MCF 10A (cell line): ENCODE measurements around the gene IMMP2L. TPM values are rescaled to one million over a fixed set of nuclear protein-coding genes. Genes with fewer than 3 reads are reported as not detected.

ENCODE experiments used
- BruUV-seq: library from RNA; stranded (reverse); fragments of 400-500 nt; replicated peaks from 2 replicates; lab custom pipeline; 2021; lab: Mats Ljungman, UMichigan
- CTCF ChIA-PET: fragments of 300-600 bp; sonication (Branson Sonifier 250); formaldehyde crosslinking; extraction: SDS; loops from one replicate; lab custom pipeline; 2021; ENCODE audit warnings: antibody characterized with exemption, inconsistent platforms; lab: Yijun Ruan, JAX
- POLR2A ChIA-PET: fragments of 300-600, 350-650 bp; sonication (Branson Sonifier 250); formaldehyde crosslinking; extraction: SDS; loops from one replicate; lab custom pipeline; 2020; ENCODE audit warnings: antibody characterized with exemption, inconsistent platforms; lab: Yijun Ruan, JAX
- DNase-seq: peaks from one replicate; pipeline ENCODE4 v3.0.0-alpha.2; 2018; ENCODE audit not compliant: unreplicated experiment
- H3K27ac Mint-ChIP-seq: one replicate; pipeline ENCODE4 v1.8.0; 2022; ENCODE audit warnings: mild to moderate bottlenecking, low read depth, mixed read lengths; ENCODE audit not compliant: unreplicated experiment
- H3K27me3 Mint-ChIP-seq: one replicate; pipeline ENCODE4 v1.8.0; 2022; ENCODE audit warnings: mixed read lengths; ENCODE audit not compliant: insufficient read depth, unreplicated experiment
- H3K36me3 Mint-ChIP-seq: one replicate; pipeline ENCODE4 v1.8.0; 2022; ENCODE audit warnings: mild to moderate bottlenecking, moderate library complexity, mixed read lengths; ENCODE audit not compliant: insufficient read depth, unreplicated experiment
- H3K4me1 Mint-ChIP-seq: one replicate; pipeline ENCODE4 v1.8.0; 2022; ENCODE audit warnings: mixed read lengths; ENCODE audit not compliant: insufficient read depth, unreplicated experiment
- H3K4me3 Mint-ChIP-seq: one replicate; pipeline ENCODE4 v1.8.0; 2022; ENCODE audit warnings: mild to moderate bottlenecking, moderate library complexity, mixed read lengths; ENCODE audit not compliant: unreplicated experiment
- H3K9me3 Mint-ChIP-seq: one replicate; pipeline ENCODE4 v1.8.0; 2022; ENCODE audit warnings: mixed read lengths; ENCODE audit not compliant: unreplicated experiment
- intact Hi-C: fragments of 100-400 bp; cut with micrococcal nuclease; formaldehyde crosslinking; loops from 2 replicates; pipeline ENCODE4 v1.14.1; 2022
- total RNA-seq: library from RNA; stranded (reverse); gene quantifications from 2 replicates; pipeline ENCODE4 v1.2.3, GENCODE V29; 2022
- TF ChIP-seq, protein P1 (sequence below): fragments of 200-600 bp; IDR thresholded peaks from one replicate; pipeline ENCODE4 v1.8.0; 2022; ENCODE audit warnings: antibody characterized with exemption, mild to moderate bottlenecking; ENCODE audit not compliant: unreplicated experiment

IMMP2L gene
- total RNA-seq, 1 experiment from 2014 or later = 23.7 TPM

DNA sequence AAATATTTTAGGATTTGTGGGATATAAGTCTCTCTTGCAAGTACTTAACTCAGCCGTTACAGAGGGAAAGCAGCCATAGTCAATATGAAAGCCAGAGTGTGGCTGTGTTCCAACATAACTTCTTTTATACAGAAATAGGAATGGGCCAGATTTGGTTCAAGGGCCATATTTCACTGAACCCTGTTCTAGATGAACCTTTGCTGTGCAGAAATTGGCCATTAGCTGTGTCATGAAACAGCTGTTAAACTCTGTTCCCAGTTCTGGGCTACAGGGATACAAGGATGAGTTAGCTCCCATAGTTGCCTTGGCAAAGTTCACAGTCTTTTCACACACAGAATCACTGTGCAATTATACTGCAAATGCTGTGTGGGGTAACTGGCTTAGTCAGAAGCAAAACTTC, 685.3 kb downstream of the IMMP2L start:
- ChIA-PET POLR2A (no interaction called here), CTCF (no interaction called here)
- intact Hi-C loops = no loop called here
- no peaks in the 10 kb centered on the region for H3K36me3 Mint-ChIP-seq
- BruUV-seq = no TSS peak
- no peaks in the 10 kb centered on the region for H3K4me1 Mint-ChIP-seq
- H3K4me3 Mint-ChIP-seq = no peak overlapping the region
- no peak overlapping the region for H3K27ac Mint-ChIP-seq
- DNase-seq = no peak
- TF ChIP-seq, protein P1, sequence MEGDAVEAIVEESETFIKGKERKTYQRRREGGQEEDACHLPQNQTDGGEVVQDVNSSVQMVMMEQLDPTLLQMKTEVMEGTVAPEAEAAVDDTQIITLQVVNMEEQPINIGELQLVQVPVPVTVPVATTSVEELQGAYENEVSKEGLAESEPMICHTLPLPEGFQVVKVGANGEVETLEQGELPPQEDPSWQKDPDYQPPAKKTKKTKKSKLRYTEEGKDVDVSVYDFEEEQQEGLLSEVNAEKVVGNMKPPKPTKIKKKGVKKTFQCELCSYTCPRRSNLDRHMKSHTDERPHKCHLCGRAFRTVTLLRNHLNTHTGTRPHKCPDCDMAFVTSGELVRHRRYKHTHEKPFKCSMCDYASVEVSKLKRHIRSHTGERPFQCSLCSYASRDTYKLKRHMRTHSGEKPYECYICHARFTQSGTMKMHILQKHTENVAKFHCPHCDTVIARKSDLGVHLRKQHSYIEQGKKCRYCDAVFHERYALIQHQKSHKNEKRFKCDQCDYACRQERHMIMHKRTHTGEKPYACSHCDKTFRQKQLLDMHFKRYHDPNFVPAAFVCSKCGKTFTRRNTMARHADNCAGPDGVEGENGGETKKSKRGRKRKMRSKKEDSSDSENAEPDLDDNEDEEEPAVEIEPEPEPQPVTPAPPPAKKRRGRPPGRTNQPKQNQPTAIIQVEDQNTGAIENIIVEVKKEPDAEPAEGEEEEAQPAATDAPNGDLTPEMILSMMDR = no peak
- no peaks in the 10 kb centered on the region for H3K9me3 Mint-ChIP-seq
- no peaks in the 10 kb centered on the region for H3K27me3 Mint-ChIP-seq

DNA sequence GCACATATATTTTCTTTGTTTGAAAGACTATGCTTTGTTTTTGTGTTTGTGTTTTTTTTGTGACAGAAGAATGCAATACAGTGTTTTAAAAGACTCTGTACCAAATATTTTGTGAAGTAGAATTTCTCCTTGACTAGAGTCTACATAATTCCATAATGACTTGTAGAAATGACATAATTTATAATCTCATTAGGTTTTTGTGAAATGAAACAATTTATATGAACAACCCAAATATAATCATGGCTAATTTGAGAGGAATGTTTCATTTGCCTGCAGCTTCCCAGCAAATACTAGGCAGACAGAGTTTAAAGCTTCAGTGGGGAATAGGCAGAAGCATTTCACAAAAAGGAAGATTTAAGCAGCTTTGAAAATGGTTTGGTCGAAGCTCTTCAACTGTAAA, 686.9 kb downstream of the IMMP2L start:
- BruUV-seq = no TSS peak
- H3K36me3 Mint-ChIP-seq = no peaks in the 10 kb centered on the region
- ChIA-PET CTCF (no interaction called here), POLR2A (no interaction called here)
- H3K4me1 Mint-ChIP-seq = no peaks in the 10 kb centered on the region
- no peaks in the 10 kb centered on the region for H3K9me3 Mint-ChIP-seq
- intact Hi-C loops = no loop called here
- H3K4me3 Mint-ChIP-seq = no peak overlapping the region
- no peaks in the 10 kb centered on the region for H3K27me3 Mint-ChIP-seq
- no peak for DNase-seq
- TF ChIP-seq, protein P1 = no peak
- no peak overlapping the region for H3K27ac Mint-ChIP-seq

DNA sequence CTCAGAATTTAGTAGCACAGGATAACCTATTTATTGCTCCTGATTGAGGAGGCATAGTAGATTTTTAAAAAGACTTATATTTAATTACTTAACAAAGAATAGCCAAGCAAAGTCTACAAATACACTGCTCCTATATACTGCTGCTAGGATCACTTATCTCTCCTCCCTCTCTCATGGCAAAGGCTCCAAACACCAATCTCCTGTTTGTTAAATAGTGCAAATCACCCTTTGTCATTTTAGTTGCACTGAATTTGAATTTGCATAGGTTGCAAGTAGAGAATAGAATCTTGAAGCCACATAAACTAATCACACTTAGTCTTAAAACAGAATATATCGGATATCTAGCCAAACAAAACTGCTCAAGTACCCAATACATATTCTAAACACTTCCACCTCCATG, 690.4 kb downstream of the IMMP2L start:
- H3K4me1 Mint-ChIP-seq = no peaks in the 10 kb centered on the region
- TF ChIP-seq, protein P1 = no peak
- intact Hi-C loops = no loop called here
- BruUV-seq = no TSS peak
- H3K27ac Mint-ChIP-seq = no peak overlapping the region
- no peaks in the 10 kb centered on the region for H3K36me3 Mint-ChIP-seq
- no peak overlapping the region for H3K4me3 Mint-ChIP-seq
- no peaks in the 10 kb centered on the region for H3K9me3 Mint-ChIP-seq
- POLR2A ChIA-PET = interaction anchor here (0.5 to 0.6 kb wide), 2 partner anchors 14 to 41 kb away, joined by 3 read pairs; no protein-coding TSS in a partner anchor
- CTCF ChIA-PET = no interaction called here
- no peaks in the 10 kb centered on the region for H3K27me3 Mint-ChIP-seq
- no peak for DNase-seq

DNA sequence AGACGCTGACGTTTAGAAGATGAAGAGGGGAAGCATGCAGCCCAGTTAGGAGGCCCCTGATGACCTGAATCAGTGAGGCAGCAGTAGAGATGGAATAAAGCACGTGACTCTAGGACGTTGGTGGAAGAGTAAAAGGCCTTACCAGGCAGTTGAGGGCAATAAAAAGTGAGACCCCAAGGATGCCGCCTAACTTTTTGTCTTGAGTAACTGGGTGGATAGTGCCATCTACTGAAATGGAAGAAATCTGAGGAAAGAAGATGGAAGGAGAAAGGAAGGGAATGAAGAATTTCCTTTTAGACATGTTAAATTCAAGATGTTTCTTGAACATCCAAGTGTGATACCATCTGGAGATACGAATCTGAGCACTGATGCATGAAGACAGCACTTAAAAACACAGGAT, 691.4 kb downstream of the IMMP2L start:
- no peak for DNase-seq
- Mint-ChIP-seq H3K4me1 (no peaks in the 10 kb centered on the region), H3K9me3 (no peaks in the 10 kb centered on the region)

More for the DNA sequence above, 691.4 kb downstream of the IMMP2L start:
- intact Hi-C loops = no loop called here
- BruUV-seq = no TSS peak
- H3K36me3 Mint-ChIP-seq = no peaks in the 10 kb centered on the region
- ChIA-PET POLR2A (interaction anchor here (0.6 kb wide), 1 partner anchor 15 kb away, joined by 3 read pairs; no protein-coding TSS in a partner anchor), CTCF (interaction anchor here (0.6 kb wide), 2 partner anchors 51 to 972 kb away, joined by 3 read pairs; no protein-coding TSS in a partner anchor)
- H3K27ac Mint-ChIP-seq = no peak overlapping the region
- no peak overlapping the region for H3K4me3 Mint-ChIP-seq
- H3K27me3 Mint-ChIP-seq = no peaks in the 10 kb centered on the region
- TF ChIP-seq, protein P1 = no peak
